Inflammatory macrophage treated with lipopolysaccharide for 1 hour (primary cell): ENCODE data around the gene GRK5.
"Not testable (repeated sequence)": the region's sequence is repeated elsewhere in the genome, so short reads cannot be mapped to it uniquely, and the experiment has no call there.

Experiments
- DNase-seq, 2 donors: peaks; one replicate each; pipeline ENCODE4 v3.0.0-alpha.2; 2020 to 2022

The GRK5 gene

GRCh38 chr10:119252470-119253151 lies 45.2 kb downstream of the GRK5 start:
- DNase-seq = no peak

- no peak for DNase-seq
Measured at GRCh38 chr10:119253433-119254174, 46.2 kb downstream of the GRK5 start.

- DNase-seq = no peak
Measured at GRCh38 chr10:119254335-119254734, 47.0 kb downstream of the GRK5 start.

GRCh38 chr10:119256030-119256429 lies 48.7 kb downstream of the GRK5 start:
- no peak for DNase-seq

GRCh38 chr10:119256897-119257296 lies 49.5 kb downstream of the GRK5 start:
- no peak for DNase-seq

- DNase-seq = no peak
Measured at GRCh38 chr10:119257899-119258419, 50.6 kb downstream of the GRK5 start.

GRCh38 chr10:119259345-119259744 lies 52.0 kb downstream of the GRK5 start:
- DNase-seq = no peak

GRCh38 chr10:119261016-119261415 lies 53.6 kb downstream of the GRK5 start:
- not testable (repeated sequence) for DNase-seq

GRCh38 chr10:119263951-119264617 lies 56.7 kb downstream of the GRK5 start:
- no peak for DNase-seq

- DNase-seq = no peak
Measured at GRCh38 chr10:119265691-119266090, 58.3 kb downstream of the GRK5 start.

GRCh38 chr10:119267384-119267783 lies 60.0 kb downstream of the GRK5 start:
- DNase-seq = no peak

- no peak for DNase-seq
Measured at GRCh38 chr10:119268428-119268827, 61.1 kb downstream of the GRK5 start.

- peak in 1 of 2 donors; percentile 16 for DNase-seq
Measured at GRCh38 chr10:119268871-119269506, 61.6 kb downstream of the GRK5 start.

GRCh38 chr10:119269737-119270136 lies 62.4 kb downstream of the GRK5 start:
- no peak for DNase-seq

GRCh38 chr10:119270762-119271366 lies 63.5 kb downstream of the GRK5 start:
- DNase-seq = peak in 1 of 2 donors; percentile 5

GRCh38 chr10:119272338-119272734 lies 65.0 kb downstream of the GRK5 start:
- not testable (repeated sequence) for DNase-seq

GRCh38 chr10:119272736-119273135 lies 65.4 kb downstream of the GRK5 start:
- DNase-seq = no peak

- DNase-seq = no peak
Measured at GRCh38 chr10:119273413-119273812, 66.0 kb downstream of the GRK5 start.

GRCh38 chr10:119274519-119275045 lies 67.2 kb downstream of the GRK5 start:
- no peak for DNase-seq

- DNase-seq = no peak
Measured at GRCh38 chr10:119275085-119275484, 67.7 kb downstream of the GRK5 start.

GRCh38 chr10:119276194-119276593 lies 68.8 kb downstream of the GRK5 start:
- not testable (repeated sequence) for DNase-seq

- DNase-seq = no peak
Measured at GRCh38 chr10:119278126-119278709, 70.8 kb downstream of the GRK5 start.
